Measurements from ENCODE around the gene NTRK2. TPM values are rescaled to one million over a fixed set of nuclear protein-coding genes. Genes with fewer than 3 reads are reported as not detected.
A peak's percentile ranks its signal among the peaks of the same experiment; 100 is the strongest.

Gene NTRK2
- total RNA-seq, 1 donor from 2014 or later, result 0.38 TPM

GRCh38 chr9:84778570-84778969, 109.0 kb downstream of the NTRK2 start:
- no peak for DNase-seq (ENCODE audit: low spot score)
- no peak for ATAC-seq

GRCh38 chr9:84779883-84780282, 110.4 kb downstream of the NTRK2 start:
- ATAC-seq, result no peak
- DNase-seq (ENCODE audit: low spot score), result no peak

GRCh38 chr9:84780385-84780784, 110.9 kb downstream of the NTRK2 start:
- DNase-seq (ENCODE audit: low spot score) (no peak), ATAC-seq (no peak)

- ATAC-seq (no peak), DNase-seq (ENCODE audit: low spot score) (no peak)
These were observed 111.9 kb downstream of the NTRK2 start for GRCh38 chr9:84781458-84781857.

GRCh38 chr9:84781931-84782866, 112.7 kb downstream of the NTRK2 start:
- DNase-seq (ENCODE audit: low spot score), result no peak

GRCh38 chr9:84785792-84786547, 116.4 kb downstream of the NTRK2 start:
- ATAC-seq (no peak), DNase-seq (ENCODE audit: low spot score) (no peak)

More at GRCh38 chr9:84781931-84782866, 112.7 kb downstream of the NTRK2 start:
- ATAC-seq, result no peak

GRCh38 chr9:84788803-84789462, 119.4 kb downstream of the NTRK2 start:
- DNase-seq (ENCODE audit: low spot score), result peak; percentile 48
- peak; percentile 76 for ATAC-seq

GRCh38 chr9:84789463-84789830, 119.9 kb downstream of the NTRK2 start:
- no peak for ATAC-seq

GRCh38 chr9:84791643-84792042, 122.1 kb downstream of the NTRK2 start:
- no peak for ATAC-seq

More at GRCh38 chr9:84789463-84789830, 119.9 kb downstream of the NTRK2 start:
- no peak for DNase-seq (ENCODE audit: low spot score)

GRCh38 chr9:84793251-84793650, 123.7 kb downstream of the NTRK2 start:
- DNase-seq (ENCODE audit: low spot score) (no peak), ATAC-seq (no peak)

More at GRCh38 chr9:84791643-84792042, 122.1 kb downstream of the NTRK2 start:
- no peak for DNase-seq (ENCODE audit: low spot score)

GRCh38 chr9:84794981-84795637, 125.6 kb downstream of the NTRK2 start:
- no peak for ATAC-seq
- DNase-seq (ENCODE audit: low spot score), result no peak

GRCh38 chr9:84796404-84796803, 126.9 kb downstream of the NTRK2 start:
- no peak for DNase-seq (ENCODE audit: low spot score)
- ATAC-seq, result no peak

- ATAC-seq (no peak), DNase-seq (ENCODE audit: low spot score) (no peak)
These were observed 129.7 kb downstream of the NTRK2 start for GRCh38 chr9:84799251-84799650.

GRCh38 chr9:84804951-84805694, 135.6 kb downstream of the NTRK2 start:
- DNase-seq (ENCODE audit: low spot score), result no peak
- ATAC-seq, result peak; percentile 63

GRCh38 chr9:84807431-84807830, 137.9 kb downstream of the NTRK2 start:
- ATAC-seq (no peak), DNase-seq (ENCODE audit: low spot score) (no peak)

GRCh38 chr9:84807870-84808390, 138.4 kb downstream of the NTRK2 start:
- DNase-seq (ENCODE audit: low spot score), result no peak
- ATAC-seq, result no peak

- ATAC-seq (no peak), DNase-seq (ENCODE audit: low spot score) (no peak)
These were observed 138.9 kb downstream of the NTRK2 start for GRCh38 chr9:84808416-84808815.

GRCh38 chr9:84811072-84811750, 141.7 kb downstream of the NTRK2 start:
- no peak for DNase-seq (ENCODE audit: low spot score)
- no peak for ATAC-seq

GRCh38 chr9:84811751-84812074, 142.2 kb downstream of the NTRK2 start:
- ATAC-seq (no peak), DNase-seq (ENCODE audit: low spot score) (no peak)

Data from left lobe of liver (tissue), 2 donors.